Measurements from ENCODE around the gene MRPL54. TPM values are rescaled to one million over a fixed set of nuclear protein-coding genes. Genes with fewer than 3 reads are reported as not detected.

Gene MRPL54
- total RNA-seq, 4 donors from 2014 or later, result 52.4 to 76.3 (median 68.0) TPM

GRCh38 chr19:3788996-3789778 lies 26.7 kb downstream of the MRPL54 start:
- DNase-seq (ENCODE audit: low spot score) (no peak), ATAC-seq (ENCODE audit: low FRiP score) (no peak)
- TF ChIP-seq CTCF (IDR thresholded peaks at IDR 0.05), result no peak

GRCh38 chr19:3790209-3790734 lies 27.8 kb downstream of the MRPL54 start:
- TF ChIP-seq CTCF (IDR thresholded peaks at IDR 0.05), result no peak
- ATAC-seq (ENCODE audit: low FRiP score), result no peak

GRCh38 chr19:3790941-3791340 lies 28.5 kb downstream of the MRPL54 start:
- ATAC-seq (ENCODE audit: low FRiP score) (no peak), DNase-seq (ENCODE audit: low spot score) (no peak)
- TF ChIP-seq CTCF (IDR thresholded peaks at IDR 0.05), result no peak

More at GRCh38 chr19:3790209-3790734, 27.8 kb downstream of the MRPL54 start:
- DNase-seq (ENCODE audit: low spot score), result no peak

- DNase-seq (ENCODE audit: low spot score) (no peak), ATAC-seq (ENCODE audit: low FRiP score) (no peak)
- no peak for TF ChIP-seq CTCF (IDR thresholded peaks at IDR 0.05)
Observed at GRCh38 chr19:3792114-3792513, 29.6 kb downstream of the MRPL54 start.

GRCh38 chr19:3793799-3794198 lies 31.3 kb downstream of the MRPL54 start:
- TF ChIP-seq CTCF (IDR thresholded peaks at IDR 0.05), result no peak
- no peak for ATAC-seq (ENCODE audit: low FRiP score)
- DNase-seq (ENCODE audit: low spot score), result no peak

- ATAC-seq (ENCODE audit: low FRiP score) (no peak), DNase-seq (ENCODE audit: low spot score) (no peak)
- TF ChIP-seq CTCF (IDR thresholded peaks at IDR 0.05), result no peak
Observed at GRCh38 chr19:3796358-3796757, 33.9 kb downstream of the MRPL54 start.

GRCh38 chr19:3798137-3798536 lies 35.7 kb downstream of the MRPL54 start:
- no peak for DNase-seq (ENCODE audit: low spot score)
- no peak for ATAC-seq (ENCODE audit: low FRiP score)
- TF ChIP-seq CTCF (IDR thresholded peaks at IDR 0.05), result no peak
